GM21390 (cell line): Measurements from ENCODE around the gene PI4KA.
"Not testable (repeated sequence)": the region's sequence is repeated elsewhere in the genome, so short reads cannot be mapped to it uniquely, and the experiment has no call there.

Experiments used
- ATAC-seq: cut with Tn5 transposase; IDR thresholded peaks from one replicate; pipeline ENCODE4 v1.9.1; 2021; ENCODE audit not compliant: unreplicated experiment

The PI4KA gene

DNA sequence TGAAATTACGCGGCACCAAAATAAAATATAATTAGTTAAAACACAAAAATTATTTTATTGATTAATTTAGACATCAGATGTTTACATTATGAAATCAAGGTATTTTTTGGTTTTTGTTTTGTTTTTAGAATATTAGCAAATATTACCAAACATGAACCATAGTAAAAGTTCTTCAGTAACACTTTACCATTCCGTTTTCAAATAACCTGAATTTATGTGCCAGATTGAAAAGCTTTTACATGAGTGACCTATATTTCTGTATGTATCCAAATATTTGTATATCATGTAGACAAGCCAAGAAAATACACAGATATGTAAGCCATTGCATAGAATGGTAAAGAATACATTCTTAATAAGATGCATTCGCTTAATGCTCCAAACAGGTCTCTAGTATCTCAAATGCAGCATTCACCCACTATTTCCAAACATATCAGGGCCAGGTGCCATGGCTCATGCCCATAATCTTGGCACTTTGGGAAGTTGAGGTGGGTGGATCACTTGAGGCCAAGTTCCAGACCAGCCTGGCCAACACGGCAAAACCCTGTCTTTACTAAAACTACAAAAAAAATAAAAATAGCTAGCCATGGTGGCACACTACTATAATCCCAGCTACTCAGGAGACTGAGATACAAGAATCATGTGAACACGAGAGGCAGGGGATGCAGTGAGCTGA lies 187.1 kb downstream of the PI4KA start:
- ATAC-seq: no peak

- ATAC-seq: not testable (repeated sequence)
These were observed 188.0 kb downstream of the PI4KA start for GRCh38 chr22:20670457-20671261.

DNA sequence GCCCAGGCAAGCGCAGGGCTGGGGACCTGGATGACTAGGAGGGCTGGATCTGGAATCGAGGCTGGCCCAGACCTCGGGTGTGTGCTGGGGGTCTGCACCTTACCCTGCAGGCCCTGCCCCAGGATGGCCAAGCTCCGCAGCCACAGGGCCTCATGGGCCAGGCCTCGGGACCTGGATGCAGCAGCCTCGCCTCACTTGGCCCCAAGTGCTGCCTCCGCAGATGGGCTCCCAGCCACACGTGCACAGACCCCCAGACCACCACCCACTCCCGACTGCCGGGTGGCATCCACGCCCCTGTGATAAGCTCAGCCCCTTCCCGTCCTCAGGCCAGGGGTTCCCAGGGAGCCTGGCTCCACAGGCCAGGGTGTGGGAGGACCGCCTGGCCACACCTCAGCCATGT lies 188.7 kb downstream of the PI4KA start:
- ATAC-seq: not testable (repeated sequence)

DNA sequence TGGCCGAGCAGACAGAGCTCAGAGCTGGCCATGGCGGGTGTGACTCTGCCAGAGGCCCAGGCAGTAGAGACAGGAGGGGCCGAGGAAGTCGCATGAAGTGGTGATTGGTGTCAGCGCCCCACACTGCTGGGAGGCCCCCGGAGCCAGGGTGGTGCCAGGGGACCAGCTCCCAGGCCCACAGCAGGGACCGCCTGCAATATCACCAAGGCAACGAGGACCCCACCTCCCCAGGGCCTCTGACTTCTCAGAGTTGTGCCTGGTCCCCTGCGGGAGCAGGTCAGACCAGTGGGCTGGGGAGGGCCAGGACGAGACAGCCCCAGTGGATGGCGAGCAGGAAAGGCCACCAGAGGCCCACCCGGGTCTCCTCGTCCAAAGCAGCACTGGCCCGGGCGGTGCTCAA lies 189.1 kb downstream of the PI4KA start:
- not testable (repeated sequence) for ATAC-seq

DNA sequence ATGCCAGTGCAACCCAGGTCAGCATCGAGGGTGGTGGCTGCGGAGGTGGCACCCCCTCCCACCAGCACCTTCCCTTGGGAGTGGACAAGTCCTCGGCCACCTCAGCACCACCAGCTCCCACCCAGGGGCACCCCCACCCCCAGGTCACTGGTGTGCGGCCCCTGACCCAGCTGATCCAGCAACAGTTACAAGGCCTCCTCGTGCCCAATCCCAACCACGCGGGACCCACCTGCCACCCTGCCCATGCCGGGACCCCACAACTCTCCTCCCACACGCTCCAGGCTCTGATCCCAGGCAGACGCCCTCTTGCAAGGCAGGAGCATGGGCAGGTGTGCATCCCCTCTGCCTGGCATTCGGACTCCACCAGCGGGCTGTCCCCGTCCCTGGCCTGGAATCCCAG lies 189.8 kb downstream of the PI4KA start:
- not testable (repeated sequence) for ATAC-seq

DNA sequence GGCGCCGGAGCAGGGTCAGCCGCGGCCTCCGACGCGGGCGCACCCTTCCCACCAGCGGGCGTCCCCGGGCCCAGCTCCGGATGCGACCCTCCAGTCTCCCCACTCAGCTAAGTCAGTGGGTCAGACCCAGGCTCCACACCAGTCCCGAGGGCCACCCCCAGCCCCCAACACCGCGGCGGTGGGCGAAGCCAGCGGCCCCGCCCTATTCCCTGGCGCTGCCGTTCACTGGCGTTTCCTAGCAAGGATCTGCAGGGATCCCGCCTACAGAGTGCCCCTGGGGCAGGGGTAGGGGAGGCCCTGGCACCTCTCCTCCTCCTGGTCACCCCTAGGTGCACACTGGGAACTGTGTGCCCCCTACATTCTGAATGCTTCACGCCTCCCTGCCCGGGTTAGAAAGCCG lies 190.4 kb downstream of the PI4KA start:
- ATAC-seq: not testable (repeated sequence)

DNA sequence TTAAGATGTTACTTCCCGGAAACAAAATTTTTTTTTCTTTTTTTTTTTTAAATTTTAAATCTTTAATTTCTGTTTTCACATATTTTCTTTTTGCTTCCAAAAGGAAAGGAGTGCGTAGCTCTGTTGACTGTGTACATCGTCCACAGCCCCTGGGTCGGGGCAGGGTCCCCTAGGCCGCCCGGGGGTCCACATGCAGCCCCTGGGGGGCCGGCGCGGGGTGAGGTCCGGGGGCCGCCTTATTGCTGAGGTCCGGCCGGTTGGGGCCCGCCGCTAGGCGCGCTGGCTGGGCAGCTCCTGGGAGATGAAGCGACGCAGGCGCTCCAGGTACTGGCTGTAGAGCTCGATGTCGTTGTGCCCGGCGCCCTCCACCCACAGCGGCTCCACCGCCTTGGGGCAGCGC lies 191.1 kb downstream of the PI4KA start:
- ATAC-seq: not testable (repeated sequence)

- ATAC-seq: no peak
These were observed 192.1 kb downstream of the PI4KA start for GRCh38 chr22:20666560-20666959.

DNA sequence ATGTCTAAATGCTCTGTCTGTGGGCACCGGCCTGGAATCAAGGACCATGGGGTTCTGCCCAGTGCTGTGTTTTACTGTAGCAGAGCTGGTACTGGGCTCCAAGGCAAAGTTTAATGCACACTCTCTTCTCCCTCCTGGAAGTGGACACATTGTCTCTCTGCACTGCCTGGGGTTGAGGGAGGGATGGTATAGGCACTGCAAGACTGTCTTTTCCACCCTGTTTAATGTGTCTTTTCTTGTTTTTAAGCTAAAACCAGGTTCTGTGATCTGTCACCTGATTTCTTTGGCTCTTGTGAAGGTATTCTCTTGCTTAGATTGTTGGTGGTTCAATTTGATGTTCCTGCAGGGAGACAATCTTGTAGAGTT lies 194.0 kb downstream of the PI4KA start:
- ATAC-seq: no peak

- ATAC-seq: no peak
These were observed 194.5 kb downstream of the PI4KA start for GRCh38 chr22:20663941-20664593.

- ATAC-seq: no peak
These were observed 195.3 kb downstream of the PI4KA start for GRCh38 chr22:20663137-20663828.

GRCh38 chr22:20662524-20663036 lies 196.0 kb downstream of the PI4KA start:
- not testable (repeated sequence) for ATAC-seq

- no peak for ATAC-seq
These were observed 197.1 kb downstream of the PI4KA start for GRCh38 chr22:20661473-20661872.

DNA sequence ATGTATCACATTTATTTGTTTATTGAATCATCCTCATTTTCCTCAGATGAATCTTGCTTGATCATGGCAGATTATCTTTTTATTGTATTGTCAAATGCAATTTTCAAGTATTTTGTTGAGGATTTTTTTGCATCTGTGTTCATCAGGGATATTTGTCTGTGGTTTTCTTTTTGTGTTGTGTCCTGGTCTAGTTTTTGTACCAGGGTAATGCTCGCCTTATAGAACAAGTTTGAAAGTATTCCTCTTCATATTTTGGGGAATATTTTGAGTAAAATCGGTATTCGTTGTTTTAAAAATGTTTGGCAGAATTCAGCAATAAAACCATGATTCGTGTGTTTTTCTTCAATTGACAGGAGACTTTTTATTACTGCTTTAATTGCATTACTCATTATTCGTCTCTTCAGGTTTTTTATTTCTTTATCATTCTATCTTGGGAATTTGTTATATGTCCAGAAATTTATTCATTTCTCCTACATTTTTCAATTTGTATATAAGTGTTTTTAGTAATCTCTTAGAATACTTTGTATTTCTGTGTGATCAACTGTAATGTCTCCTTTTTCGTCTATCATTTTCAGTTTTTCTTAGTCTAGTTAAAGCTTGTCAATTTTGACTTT lies 198.1 kb downstream of the PI4KA start:
- no peak for ATAC-seq

DNA sequence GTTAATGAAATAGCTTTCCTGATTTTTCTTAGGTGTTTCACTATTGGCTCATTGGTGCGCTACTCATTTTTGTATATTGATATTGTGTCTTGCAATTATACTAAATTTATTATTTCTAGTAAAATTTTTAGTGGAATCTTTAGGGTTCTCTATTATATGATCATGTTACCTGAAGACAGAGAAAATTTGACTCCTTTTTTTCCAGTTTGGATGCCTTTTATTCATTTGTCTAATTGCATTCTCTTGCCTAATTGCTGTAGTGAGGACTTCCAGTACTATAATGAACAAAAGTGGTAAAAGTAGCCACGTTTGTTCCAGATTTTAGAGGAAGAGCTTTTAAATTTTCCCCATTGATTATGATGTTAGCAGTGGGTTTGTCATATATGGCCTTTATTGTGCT lies 198.7 kb downstream of the PI4KA start:
- ATAC-seq: no peak

DNA sequence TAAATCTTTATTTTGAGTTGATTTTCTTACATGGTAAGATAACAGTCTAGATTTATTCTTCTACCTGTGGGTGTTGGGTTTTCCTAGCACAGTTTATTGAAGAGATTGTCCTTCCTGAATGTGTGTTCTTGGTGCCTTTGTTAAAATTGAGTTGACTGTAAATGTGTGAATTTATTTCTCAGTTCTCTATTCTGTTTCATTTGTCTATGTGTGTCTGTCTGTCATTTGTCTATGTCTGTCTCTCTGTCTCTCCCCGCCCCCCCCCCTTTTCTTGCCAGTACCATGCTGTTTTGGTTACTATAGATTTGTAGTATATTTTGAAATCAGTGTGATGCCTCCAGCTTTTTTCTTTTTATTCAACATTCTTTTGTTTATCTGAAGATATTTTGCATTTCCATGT lies 199.4 kb downstream of the PI4KA start:
- no peak for ATAC-seq

DNA sequence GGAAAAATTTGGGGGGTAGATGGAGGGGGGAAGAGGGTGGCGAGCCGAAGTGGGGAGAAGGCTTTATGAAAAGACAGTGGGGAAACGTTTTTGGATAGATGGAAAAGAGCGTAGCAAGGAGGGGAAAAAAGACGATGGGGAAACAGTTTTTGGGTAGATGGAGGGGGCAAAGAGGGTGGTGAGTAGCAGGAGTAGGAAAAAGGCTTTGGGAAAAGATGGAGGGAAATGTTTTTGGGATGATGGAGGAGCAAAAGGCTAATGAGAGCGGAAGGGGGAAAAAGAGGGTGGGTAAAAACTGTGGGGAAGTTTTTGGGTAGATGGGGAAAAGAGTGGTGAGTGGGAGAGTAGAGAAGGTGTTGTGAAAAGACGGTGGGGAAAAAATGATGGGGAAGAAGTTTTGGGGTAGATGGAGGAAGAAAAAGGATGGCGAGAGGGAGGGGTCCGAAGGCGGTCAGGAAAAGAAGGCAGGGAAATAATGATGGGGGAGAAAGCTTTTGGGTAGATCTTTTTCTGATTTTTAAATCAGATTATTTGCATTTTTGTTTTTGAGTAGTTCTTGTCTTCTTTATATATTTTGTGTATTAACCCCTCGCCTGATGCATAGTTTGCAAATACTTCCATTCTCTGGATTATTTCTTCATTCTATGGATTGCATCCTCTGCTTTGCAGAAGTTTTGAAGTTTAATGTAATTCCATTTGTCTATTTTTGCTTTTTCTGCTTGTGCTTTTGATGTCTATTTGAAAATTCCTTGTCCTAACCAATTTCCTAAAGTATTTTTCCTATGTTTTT lies 200.0 kb downstream of the PI4KA start:
- no peak for ATAC-seq

- no peak for ATAC-seq
These were observed 200.6 kb downstream of the PI4KA start for GRCh38 chr22:20657963-20658362.
